Liver (tissue), 9 donors: ENCODE results near the gene PROC. TPM values are rescaled to one million over a fixed set of nuclear protein-coding genes. Genes with fewer than 3 reads are reported as not detected.

Experiments
- DNase-seq: peaks from one replicate; pipeline ENCODE4 v3.0.0-alpha.2; 2017; ENCODE audit warnings: low spot score
- H3K27ac ChIP-seq, 2 donors: one replicate each; pipeline ENCODE4 v1.7.0; 2013; ENCODE audit warnings: inconsistent platforms in 2 of 2, low read length in 2 of 2, control low read depth in 1 of 2, low read depth in 1 of 2, mild to moderate bottlenecking in 1 of 2
- H3K27me3 ChIP-seq, 4 donors: one replicate each; pipeline versions ENCODE4 v1.6.1 to v1.7.0; 2013; ENCODE audit warnings: low read length in 3 of 4, inconsistent platforms in 1 of 4, mild to moderate bottlenecking in 1 of 4, moderate library complexity in 1 of 4; ENCODE audit not compliant: control insufficient read depth in 4 of 4, insufficient read depth in 4 of 4
- H3K36me3 ChIP-seq, 4 donors: one replicate each; pipeline versions ENCODE4 v1.6.1 to v1.7.0; 2013; ENCODE audit warnings: low read length in 3 of 4, mild to moderate bottlenecking in 3 of 4, low read depth in 1 of 4, moderate library complexity in 1 of 4; ENCODE audit not compliant: control insufficient read depth in 4 of 4, insufficient read depth in 3 of 4
- H3K4me1 ChIP-seq, 4 donors: one replicate each; pipeline versions ENCODE4 v1.6.1 to v1.7.0; 2013; ENCODE audit warnings: low read length in 3 of 4, mild to moderate bottlenecking in 3 of 4, moderate library complexity in 1 of 4; ENCODE audit not compliant: control insufficient read depth in 4 of 4, insufficient read depth in 4 of 4
- H3K4me3 ChIP-seq, 3 donors: one replicate each; pipeline versions ENCODE4 v1.6.1 to v1.7.0; 2013; ENCODE audit warnings: low read length in 3 of 3, control low read depth in 1 of 3, low read depth in 1 of 3, mild to moderate bottlenecking in 1 of 3
- H3K9ac ChIP-seq, 2 donors: one replicate each; pipeline ENCODE4 v1.7.0; 2013; ENCODE audit warnings: low read length in 2 of 2, mild to moderate bottlenecking in 2 of 2, moderate library complexity in 2 of 2, control low read depth in 1 of 2, low read depth in 1 of 2
- H3K9me3 ChIP-seq, 4 donors: one replicate each; pipeline versions ENCODE4 v1.6.1 to v1.7.0; 2013; ENCODE audit warnings: low read length in 3 of 4; ENCODE audit not compliant: control insufficient read depth in 4 of 4
- EGR1 ChIP-seq, 2 donors: IDR thresholded peaks; 2 replicates each; pipeline ENCODE4 v1.6.1; 2016 to 2018; ENCODE audit warnings: antibody characterized with exemption in 2 of 2, low read depth in 2 of 2
- FOXA1 ChIP-seq: IDR thresholded peaks from 2 replicates; pipeline ENCODE4 v1.6.1; 2016; ENCODE audit warnings: antibody characterized with exemption
- FOXA2 ChIP-seq: IDR thresholded peaks from 2 replicates; pipeline ENCODE4 v1.6.1; 2016; ENCODE audit warnings: antibody characterized with exemption
- GABPA ChIP-seq, 2 donors: IDR thresholded peaks in 1 of 2; conservative IDR thresholded peaks in 1 of 2; 2 replicates each; pipeline ENCODE4 v1.6.1; 2016; ENCODE audit warnings: antibody characterized with exemption in 2 of 2, mild to moderate bottlenecking in 1 of 2, moderate library complexity in 1 of 2
- HNF4A ChIP-seq, 2 donors: conservative IDR thresholded peaks; 2 replicates each; pipeline ENCODE4 v1.6.1; 2016; ENCODE audit warnings: antibody characterized with exemption in 2 of 2, mild to moderate bottlenecking in 2 of 2
- HNF4G ChIP-seq: IDR thresholded peaks from 2 replicates; pipeline ENCODE4 v1.6.1; 2016; ENCODE audit warnings: antibody characterized with exemption
- JUND ChIP-seq, 2 donors: IDR thresholded peaks; 2 replicates each; pipeline ENCODE4 v1.6.1; 2016; ENCODE audit warnings: antibody characterized with exemption in 2 of 2
- NR2F2 ChIP-seq: IDR thresholded peaks from 2 replicates; pipeline ENCODE4 v1.6.1; 2016; ENCODE audit warnings: antibody characterized with exemption
- RAD21 ChIP-seq, 2 donors: IDR thresholded peaks; 2 replicates each; pipeline ENCODE4 v1.6.1; 2016; ENCODE audit warnings: antibody characterized with exemption in 2 of 2, mild to moderate bottlenecking in 2 of 2
- RXRA ChIP-seq, 2 donors: IDR thresholded peaks; 2 replicates each; pipeline ENCODE4 v1.6.1; 2017 to 2018; ENCODE audit warnings: antibody characterized with exemption in 2 of 2, mild to moderate bottlenecking in 1 of 2
- SP1 ChIP-seq: IDR thresholded peaks from 2 replicates; pipeline ENCODE4 v1.6.1; 2018; ENCODE audit warnings: antibody characterized with exemption, mild to moderate bottlenecking
- TAF1 ChIP-seq: conservative IDR thresholded peaks from 2 replicates; pipeline ENCODE4 v1.6.1; 2016; ENCODE audit warnings: antibody characterized with exemption, mild to moderate bottlenecking
- YY1 ChIP-seq: IDR thresholded peaks from 2 replicates; pipeline ENCODE4 v1.6.1; 2016; ENCODE audit warnings: antibody characterized with exemption, mild to moderate bottlenecking
- WGBS: extraction: QIAGEN DNeasy Blood & Tissue Kit; methylation state at CpG from one replicate; pipeline ENCODE4 v1.1.7; 2013; 5-methylcytosine and 5-hydroxymethylcytosine counted together
- polyA plus RNA-seq, 2 donors: library from polyadenylated mRNA; stranded (reverse) in 1 of 2; unstranded in 1 of 2; fragments of 200-250 nt in 1 of 2; fragments of >200 nt in 1 of 2; fragmentation: Nextera tagmentation in 1 of 2; extraction: Ambion mirVana in 1 of 2; gene quantifications; one replicate each; pipeline versions ENCODE4 v1.2.1 to v1.2.3, GENCODE V29; 2013 to 2015
- total RNA-seq, 2 donors: library from RNA; depleted of rRNA; stranded (reverse); fragments of >200 nt; gene quantifications; one replicate each; pipeline ENCODE4 v1.2.3, GENCODE V29; 2014
- TF ChIP-seq, protein P1 (sequence below): IDR thresholded peaks from 2 replicates; pipeline ENCODE4 v1.6.1; 2016; ENCODE audit warnings: antibody characterized with exemption, mild to moderate bottlenecking
- TF ChIP-seq, protein P2 (sequence below): IDR thresholded peaks from 2 replicates; pipeline ENCODE4 v1.6.1; 2016; ENCODE audit warnings: antibody characterized with exemption
- TF ChIP-seq, protein P3 (sequence below): IDR thresholded peaks from 2 replicates; pipeline ENCODE4 v1.6.1; 2016; ENCODE audit warnings: antibody characterized with exemption
- TF ChIP-seq, protein P4 (sequence below): IDR thresholded peaks from 2 replicates; pipeline ENCODE4 v1.6.1; 2016; ENCODE audit warnings: antibody characterized with exemption
- TF ChIP-seq, protein P5 (sequence below): fragments of 150-350 bp; IDR thresholded peaks from 2 replicates; pipeline ENCODE4 v1.5.1; 2017; ENCODE audit warnings: improper control_type of control experiment, low read depth, low read length; ENCODE audit not compliant: missing input control
- donor health status: healthy.
- donor health status: healthy.
- donor health status: healthy.
- donor health status: healthy.
- donor health status: healthy.

The PROC gene
- total and polyA plus RNA-seq, 4 donors: 150 to 407 (median 341) TPM

DNA sequence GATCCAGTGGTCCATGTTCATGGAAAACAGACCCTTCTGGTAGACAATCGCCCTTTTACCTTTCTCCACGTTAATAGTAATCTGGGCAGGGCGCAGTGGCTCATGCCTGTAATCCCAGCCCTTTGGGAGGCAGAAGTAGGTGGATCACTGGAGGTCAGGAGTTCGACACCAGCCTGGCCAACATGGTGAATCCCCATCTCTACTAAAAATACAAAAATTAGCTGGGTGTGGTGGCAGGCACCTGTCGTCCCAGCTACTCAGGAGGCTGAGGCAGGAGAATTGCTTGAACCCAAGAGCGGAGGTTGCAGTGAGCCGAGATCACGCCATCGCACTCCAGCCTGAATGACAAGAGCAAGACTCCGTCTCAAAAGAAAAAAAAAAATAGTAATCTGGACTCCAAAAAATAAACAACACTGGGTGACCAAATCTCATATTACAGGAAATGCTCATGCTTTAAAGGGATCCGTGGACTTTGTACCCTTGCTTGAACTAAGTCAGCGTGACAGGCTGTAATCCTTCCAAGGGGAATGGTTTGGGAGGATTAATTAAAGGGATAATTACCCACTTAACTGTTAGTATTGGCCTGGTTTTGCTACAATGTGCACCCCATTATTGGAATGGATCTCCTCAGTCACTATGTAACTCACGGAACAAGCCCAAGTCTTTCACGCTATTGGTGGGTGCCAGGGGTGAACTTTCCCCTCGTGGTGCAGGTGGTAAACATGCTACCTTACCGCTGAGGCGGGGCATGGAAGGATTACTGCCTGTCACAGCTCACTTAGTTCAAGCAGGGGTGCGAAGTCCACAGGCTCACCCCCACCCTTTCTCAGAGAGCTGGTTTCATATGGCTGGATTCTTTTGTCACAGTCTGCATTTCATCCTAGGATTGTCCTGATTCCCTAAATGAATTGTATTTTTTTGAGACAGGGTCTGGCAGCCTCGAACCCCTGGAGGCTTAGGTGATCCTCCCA lies 36.7 kb downstream of the PROC start:
- peak overlapping the region in 2 of 3 donors; percentile 41 to 43 for H3K4me3 ChIP-seq
- TF ChIP-seq GABPA (IDR thresholded peaks at IDR 0.05 in 1 of 2, conservative IDR thresholded peaks at IDR 0.05 in 1 of 2) (peak in 1 of 2 donors; percentile 49), HNF4G (peak; percentile 95), FOXA1 (peak; percentile 31), TAF1 (no peak), JUND (IDR thresholded peaks at IDR 0.05) (peak in 1 of 2 donors; percentile 88), FOXA2 (peak; percentile 88), RXRA (IDR thresholded peaks at IDR 0.05) (peak; percentile 94 to 96), HNF4A (conservative IDR thresholded peaks at IDR 0.05) (peak; percentile 96), SP1 (peak; percentile 100), EGR1 (IDR thresholded peaks at IDR 0.05; ENCODE audit: low read depth in 2 of 2) (peak in 1 of 2 donors; percentile 60), NR2F2 (peak; percentile 62), RAD21 (IDR thresholded peaks at IDR 0.05) (peak; percentile 47 to 57), YY1 (peak; percentile 82)
- TF ChIP-seq, protein P1, sequence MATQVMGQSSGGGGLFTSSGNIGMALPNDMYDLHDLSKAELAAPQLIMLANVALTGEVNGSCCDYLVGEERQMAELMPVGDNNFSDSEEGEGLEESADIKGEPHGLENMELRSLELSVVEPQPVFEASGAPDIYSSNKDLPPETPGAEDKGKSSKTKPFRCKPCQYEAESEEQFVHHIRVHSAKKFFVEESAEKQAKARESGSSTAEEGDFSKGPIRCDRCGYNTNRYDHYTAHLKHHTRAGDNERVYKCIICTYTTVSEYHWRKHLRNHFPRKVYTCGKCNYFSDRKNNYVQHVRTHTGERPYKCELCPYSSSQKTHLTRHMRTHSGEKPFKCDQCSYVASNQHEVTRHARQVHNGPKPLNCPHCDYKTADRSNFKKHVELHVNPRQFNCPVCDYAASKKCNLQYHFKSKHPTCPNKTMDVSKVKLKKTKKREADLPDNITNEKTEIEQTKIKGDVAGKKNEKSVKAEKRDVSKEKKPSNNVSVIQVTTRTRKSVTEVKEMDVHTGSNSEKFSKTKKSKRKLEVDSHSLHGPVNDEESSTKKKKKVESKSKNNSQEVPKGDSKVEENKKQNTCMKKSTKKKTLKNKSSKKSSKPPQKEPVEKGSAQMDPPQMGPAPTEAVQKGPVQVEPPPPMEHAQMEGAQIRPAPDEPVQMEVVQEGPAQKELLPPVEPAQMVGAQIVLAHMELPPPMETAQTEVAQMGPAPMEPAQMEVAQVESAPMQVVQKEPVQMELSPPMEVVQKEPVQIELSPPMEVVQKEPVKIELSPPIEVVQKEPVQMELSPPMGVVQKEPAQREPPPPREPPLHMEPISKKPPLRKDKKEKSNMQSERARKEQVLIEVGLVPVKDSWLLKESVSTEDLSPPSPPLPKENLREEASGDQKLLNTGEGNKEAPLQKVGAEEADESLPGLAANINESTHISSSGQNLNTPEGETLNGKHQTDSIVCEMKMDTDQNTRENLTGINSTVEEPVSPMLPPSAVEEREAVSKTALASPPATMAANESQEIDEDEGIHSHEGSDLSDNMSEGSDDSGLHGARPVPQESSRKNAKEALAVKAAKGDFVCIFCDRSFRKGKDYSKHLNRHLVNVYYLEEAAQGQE: peak; percentile 44
- TF ChIP-seq, protein P2, sequence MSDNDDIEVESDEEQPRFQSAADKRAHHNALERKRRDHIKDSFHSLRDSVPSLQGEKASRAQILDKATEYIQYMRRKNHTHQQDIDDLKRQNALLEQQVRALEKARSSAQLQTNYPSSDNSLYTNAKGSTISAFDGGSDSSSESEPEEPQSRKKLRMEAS: peak; percentile 84
- TF ChIP-seq, protein P3, sequence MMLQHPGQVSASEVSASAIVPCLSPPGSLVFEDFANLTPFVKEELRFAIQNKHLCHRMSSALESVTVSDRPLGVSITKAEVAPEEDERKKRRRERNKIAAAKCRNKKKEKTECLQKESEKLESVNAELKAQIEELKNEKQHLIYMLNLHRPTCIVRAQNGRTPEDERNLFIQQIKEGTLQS: peak; percentile 58
- TF ChIP-seq, protein P4, sequence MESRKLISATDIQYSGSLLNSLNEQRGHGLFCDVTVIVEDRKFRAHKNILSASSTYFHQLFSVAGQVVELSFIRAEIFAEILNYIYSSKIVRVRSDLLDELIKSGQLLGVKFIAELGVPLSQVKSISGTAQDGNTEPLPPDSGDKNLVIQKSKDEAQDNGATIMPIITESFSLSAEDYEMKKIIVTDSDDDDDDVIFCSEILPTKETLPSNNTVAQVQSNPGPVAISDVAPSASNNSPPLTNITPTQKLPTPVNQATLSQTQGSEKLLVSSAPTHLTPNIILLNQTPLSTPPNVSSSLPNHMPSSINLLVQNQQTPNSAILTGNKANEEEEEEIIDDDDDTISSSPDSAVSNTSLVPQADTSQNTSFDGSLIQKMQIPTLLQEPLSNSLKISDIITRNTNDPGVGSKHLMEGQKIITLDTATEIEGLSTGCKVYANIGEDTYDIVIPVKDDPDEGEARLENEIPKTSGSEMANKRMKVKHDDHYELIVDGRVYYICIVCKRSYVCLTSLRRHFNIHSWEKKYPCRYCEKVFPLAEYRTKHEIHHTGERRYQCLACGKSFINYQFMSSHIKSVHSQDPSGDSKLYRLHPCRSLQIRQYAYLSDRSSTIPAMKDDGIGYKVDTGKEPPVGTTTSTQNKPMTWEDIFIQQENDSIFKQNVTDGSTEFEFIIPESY: peak; percentile 68
- TF ChIP-seq, protein P5, sequence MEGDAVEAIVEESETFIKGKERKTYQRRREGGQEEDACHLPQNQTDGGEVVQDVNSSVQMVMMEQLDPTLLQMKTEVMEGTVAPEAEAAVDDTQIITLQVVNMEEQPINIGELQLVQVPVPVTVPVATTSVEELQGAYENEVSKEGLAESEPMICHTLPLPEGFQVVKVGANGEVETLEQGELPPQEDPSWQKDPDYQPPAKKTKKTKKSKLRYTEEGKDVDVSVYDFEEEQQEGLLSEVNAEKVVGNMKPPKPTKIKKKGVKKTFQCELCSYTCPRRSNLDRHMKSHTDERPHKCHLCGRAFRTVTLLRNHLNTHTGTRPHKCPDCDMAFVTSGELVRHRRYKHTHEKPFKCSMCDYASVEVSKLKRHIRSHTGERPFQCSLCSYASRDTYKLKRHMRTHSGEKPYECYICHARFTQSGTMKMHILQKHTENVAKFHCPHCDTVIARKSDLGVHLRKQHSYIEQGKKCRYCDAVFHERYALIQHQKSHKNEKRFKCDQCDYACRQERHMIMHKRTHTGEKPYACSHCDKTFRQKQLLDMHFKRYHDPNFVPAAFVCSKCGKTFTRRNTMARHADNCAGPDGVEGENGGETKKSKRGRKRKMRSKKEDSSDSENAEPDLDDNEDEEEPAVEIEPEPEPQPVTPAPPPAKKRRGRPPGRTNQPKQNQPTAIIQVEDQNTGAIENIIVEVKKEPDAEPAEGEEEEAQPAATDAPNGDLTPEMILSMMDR: no peak
- no peaks in the 10 kb centered on the region for H3K36me3 ChIP-seq
- peak overlapping the region; percentile 79 to 93 for H3K27ac ChIP-seq
- peaks cover 2 to 22% (median 12%) of the 10 kb centered on the region in 4 donors for H3K4me1 ChIP-seq
- no peaks in the 10 kb centered on the region for H3K27me3 ChIP-seq
- DNase-seq: peak; percentile 60
- H3K9ac ChIP-seq: peak overlapping the region; percentile 56 to 90
- WGBS: 34% methylated on average over 19 of the region's 19 CpGs
- H3K9me3 ChIP-seq: no peaks in the 10 kb centered on the region
